ENCODE data around the gene CAMSAP2. TPM values are rescaled to one million over a fixed set of nuclear protein-coding genes. Genes with fewer than 3 reads are reported as not detected.

CAMSAP2 gene
- total RNA-seq, 1 donor: 50.3 TPM

- no peak overlapping the region for H3K27ac ChIP-seq (ENCODE audit: low read depth, low read length)
- no peak overlapping the region for H3K4me3 ChIP-seq (ENCODE audit: insufficient read depth, low read length)
- no peaks in the 10 kb centered on the region for H3K79me2 ChIP-seq (ENCODE audit: insufficient read depth, low read length)
- H3K9me3 ChIP-seq (ENCODE audit: low read depth, low read length): no peaks in the 10 kb centered on the region
- H3K4me2 ChIP-seq (ENCODE audit: insufficient read depth, low read length): no peak overlapping the region
- no peaks in the 10 kb centered on the region for H4K20me1 ChIP-seq (ENCODE audit: insufficient read depth, low read length)
- peaks cover 3% of the 10 kb centered on the region for H3K27me3 ChIP-seq (ENCODE audit: insufficient read depth, low read length)
- DNase-seq (ENCODE audit: insufficient read length, low spot score, missing footprints): peak; percentile 87
- no peaks in the 10 kb centered on the region for H3K4me1 ChIP-seq (ENCODE audit: insufficient read depth, low read length)
- no peak for TF ChIP-seq CTCF (IDR thresholded peaks at IDR 0.05; ENCODE audit: extremely low read depth, low read depth, low read length)
- no peaks in the 10 kb centered on the region for H3K36me3 ChIP-seq (ENCODE audit: insufficient read depth, low read length)
- H2AFZ ChIP-seq (ENCODE audit: low read length): no peak overlapping the region
These were observed 169.0 kb downstream of the CAMSAP2 start for GRCh38 chr1:200907611-200908097.

- no peaks in the 10 kb centered on the region for H3K4me1 ChIP-seq (ENCODE audit: insufficient read depth, low read length)
- H3K4me3 ChIP-seq (ENCODE audit: insufficient read depth, low read length): no peak overlapping the region
- H3K27ac ChIP-seq (ENCODE audit: low read depth, low read length): no peak overlapping the region
- H3K9me3 ChIP-seq (ENCODE audit: low read depth, low read length): no peaks in the 10 kb centered on the region
- H3K79me2 ChIP-seq (ENCODE audit: insufficient read depth, low read length): no peaks in the 10 kb centered on the region
- no peak overlapping the region for H2AFZ ChIP-seq (ENCODE audit: low read length)
- H3K36me3 ChIP-seq (ENCODE audit: insufficient read depth, low read length): no peaks in the 10 kb centered on the region
- DNase-seq (ENCODE audit: insufficient read length, low spot score, missing footprints): no peak
- no peaks in the 10 kb centered on the region for H4K20me1 ChIP-seq (ENCODE audit: insufficient read depth, low read length)
- peaks cover 3% of the 10 kb centered on the region for H3K27me3 ChIP-seq (ENCODE audit: insufficient read depth, low read length)
- TF ChIP-seq CTCF (IDR thresholded peaks at IDR 0.05; ENCODE audit: extremely low read depth, low read depth, low read length): no peak
- no peak overlapping the region for H3K4me2 ChIP-seq (ENCODE audit: insufficient read depth, low read length)
These were observed 169.6 kb downstream of the CAMSAP2 start for GRCh38 chr1:200908191-200908868.

- no peak for TF ChIP-seq CTCF (IDR thresholded peaks at IDR 0.05; ENCODE audit: extremely low read depth, low read depth, low read length)
- no peak overlapping the region for H3K27ac ChIP-seq (ENCODE audit: low read depth, low read length)
- no peak overlapping the region for H3K4me3 ChIP-seq (ENCODE audit: insufficient read depth, low read length)
These were observed 170.4 kb downstream of the CAMSAP2 start for GRCh38 chr1:200909071-200909470.

GRCh38 chr1:200909757-200910239, 171.1 kb downstream of the CAMSAP2 start:
- peaks cover 3% of the 10 kb centered on the region for H3K27me3 ChIP-seq (ENCODE audit: insufficient read depth, low read length)
- no peak overlapping the region for H3K4me2 ChIP-seq (ENCODE audit: insufficient read depth, low read length)
- DNase-seq (ENCODE audit: insufficient read length, low spot score, missing footprints): no peak
- H3K4me1 ChIP-seq (ENCODE audit: insufficient read depth, low read length): no peaks in the 10 kb centered on the region
- H3K9me3 ChIP-seq (ENCODE audit: low read depth, low read length): no peaks in the 10 kb centered on the region
- no peaks in the 10 kb centered on the region for H4K20me1 ChIP-seq (ENCODE audit: insufficient read depth, low read length)
- no peak overlapping the region for H2AFZ ChIP-seq (ENCODE audit: low read length)
- H3K27ac ChIP-seq (ENCODE audit: low read depth, low read length): no peak overlapping the region
- H3K36me3 ChIP-seq (ENCODE audit: insufficient read depth, low read length): no peaks in the 10 kb centered on the region
- TF ChIP-seq CTCF (IDR thresholded peaks at IDR 0.05; ENCODE audit: extremely low read depth, low read depth, low read length): no peak
- no peak overlapping the region for H3K4me3 ChIP-seq (ENCODE audit: insufficient read depth, low read length)
- H3K79me2 ChIP-seq (ENCODE audit: insufficient read depth, low read length): no peaks in the 10 kb centered on the region

More at GRCh38 chr1:200909071-200909470, 170.4 kb downstream of the CAMSAP2 start:
- no peak overlapping the region for H2AFZ ChIP-seq (ENCODE audit: low read length)
- H3K4me2 ChIP-seq (ENCODE audit: insufficient read depth, low read length): no peak overlapping the region
- H3K36me3 ChIP-seq (ENCODE audit: insufficient read depth, low read length): no peaks in the 10 kb centered on the region
- H4K20me1 ChIP-seq (ENCODE audit: insufficient read depth, low read length): no peaks in the 10 kb centered on the region
- H3K4me1 ChIP-seq (ENCODE audit: insufficient read depth, low read length): no peaks in the 10 kb centered on the region
- H3K79me2 ChIP-seq (ENCODE audit: insufficient read depth, low read length): no peaks in the 10 kb centered on the region
- DNase-seq (ENCODE audit: insufficient read length, low spot score, missing footprints): no peak
- H3K27me3 ChIP-seq (ENCODE audit: insufficient read depth, low read length): peaks cover 3% of the 10 kb centered on the region
- no peaks in the 10 kb centered on the region for H3K9me3 ChIP-seq (ENCODE audit: low read depth, low read length)

Data from osteoblast (primary cell).